Epithelial cell of prostate (primary cell): ENCODE results near the gene PSTK.

ENCODE experiments used
- DNase-seq: peaks from one replicate; pipeline ENCODE4 v3.0.0-alpha.2; 2011; ENCODE audit warnings: low read depth, low spot score
- H3K27ac ChIP-seq: fragments of 450-650 bp; 2 replicates; pipeline ENCODE4 v1.5.1; 2017; ENCODE audit warnings: mild to moderate bottlenecking

PSTK gene

DNA sequence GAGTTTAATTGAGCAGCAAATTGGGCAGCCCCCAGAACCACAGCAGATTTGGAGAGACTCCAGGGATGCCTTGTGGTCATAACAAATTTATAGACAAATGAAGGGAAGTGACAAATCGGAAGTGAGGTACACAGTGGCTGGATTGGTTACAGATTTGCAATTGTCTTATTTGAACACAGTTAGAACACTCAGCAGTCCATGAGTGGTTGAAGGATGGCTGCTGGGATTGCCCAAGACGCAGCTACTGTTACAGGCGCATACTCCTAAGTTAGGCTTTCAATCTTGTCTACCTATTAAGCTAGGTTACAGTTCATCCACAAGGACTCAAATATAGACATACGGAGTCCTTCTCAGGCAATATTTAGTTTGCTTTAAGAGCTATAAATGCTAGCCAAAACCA lies 36.0 kb downstream of the PSTK start:
- no peak for DNase-seq
- H3K27ac ChIP-seq = no peak overlapping the region

DNA sequence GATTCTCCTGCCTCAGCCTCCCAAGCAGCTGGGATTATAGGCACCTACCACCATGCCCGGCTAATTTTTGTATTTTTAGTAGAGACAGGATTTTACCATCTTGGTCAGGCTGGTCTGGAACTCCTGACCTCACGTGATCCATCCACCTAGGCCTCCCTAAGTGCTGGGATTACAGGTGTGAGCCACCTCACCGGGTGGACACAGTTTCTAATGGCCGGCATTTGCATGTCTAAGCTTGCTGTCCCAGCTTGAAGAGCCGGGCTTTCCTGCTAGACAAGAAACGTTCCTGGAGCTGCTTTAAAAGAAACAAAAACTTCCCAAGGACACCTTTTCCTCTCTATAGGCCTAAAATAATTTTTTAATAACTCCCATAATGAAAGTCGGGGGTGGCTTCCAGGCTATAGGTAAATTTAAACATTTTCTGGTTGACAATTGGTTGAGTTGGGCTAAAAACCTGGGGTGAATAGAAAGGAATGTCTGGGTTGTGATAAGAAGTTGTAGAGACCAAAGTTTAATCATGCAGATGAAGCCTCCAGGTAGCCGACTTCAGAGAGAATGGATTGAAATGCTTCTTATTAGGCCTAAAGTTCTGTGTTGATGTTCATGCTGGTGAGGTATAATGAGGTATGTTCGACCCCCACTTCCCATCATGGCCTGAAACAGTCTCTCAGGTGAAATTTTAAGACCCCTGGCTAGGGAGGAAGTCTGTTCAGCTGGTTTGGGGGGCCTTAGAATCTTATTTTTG lies 37.4 kb downstream of the PSTK start:
- DNase-seq = peak; percentile 12

GRCh38 chr10:123018531-123018930 lies 38.3 kb downstream of the PSTK start:
- DNase-seq = no peak
- H3K27ac ChIP-seq = no peak overlapping the region

More for the DNA sequence above, 37.4 kb downstream of the PSTK start:
- no peak overlapping the region for H3K27ac ChIP-seq

DNA sequence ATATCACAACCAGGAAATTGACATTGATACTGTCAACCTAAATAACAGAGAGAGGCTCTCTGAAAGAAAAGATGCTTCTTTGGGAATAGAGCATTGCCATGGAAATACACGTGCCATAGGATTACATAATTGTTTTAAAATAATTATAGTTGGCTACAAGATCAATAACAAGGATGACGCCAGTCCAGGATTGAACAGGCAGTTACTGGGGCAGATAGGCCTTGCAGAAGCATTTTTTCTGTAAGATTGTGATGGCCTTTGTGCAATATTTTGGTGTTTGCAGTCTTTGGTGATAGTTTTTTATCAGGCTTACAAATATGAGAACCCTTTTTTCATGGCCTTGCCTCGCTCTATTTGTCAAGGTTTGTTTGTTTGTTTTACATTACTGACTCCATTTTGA lies 39.1 kb downstream of the PSTK start:
- no peak overlapping the region for H3K27ac ChIP-seq
- no peak for DNase-seq

DNA sequence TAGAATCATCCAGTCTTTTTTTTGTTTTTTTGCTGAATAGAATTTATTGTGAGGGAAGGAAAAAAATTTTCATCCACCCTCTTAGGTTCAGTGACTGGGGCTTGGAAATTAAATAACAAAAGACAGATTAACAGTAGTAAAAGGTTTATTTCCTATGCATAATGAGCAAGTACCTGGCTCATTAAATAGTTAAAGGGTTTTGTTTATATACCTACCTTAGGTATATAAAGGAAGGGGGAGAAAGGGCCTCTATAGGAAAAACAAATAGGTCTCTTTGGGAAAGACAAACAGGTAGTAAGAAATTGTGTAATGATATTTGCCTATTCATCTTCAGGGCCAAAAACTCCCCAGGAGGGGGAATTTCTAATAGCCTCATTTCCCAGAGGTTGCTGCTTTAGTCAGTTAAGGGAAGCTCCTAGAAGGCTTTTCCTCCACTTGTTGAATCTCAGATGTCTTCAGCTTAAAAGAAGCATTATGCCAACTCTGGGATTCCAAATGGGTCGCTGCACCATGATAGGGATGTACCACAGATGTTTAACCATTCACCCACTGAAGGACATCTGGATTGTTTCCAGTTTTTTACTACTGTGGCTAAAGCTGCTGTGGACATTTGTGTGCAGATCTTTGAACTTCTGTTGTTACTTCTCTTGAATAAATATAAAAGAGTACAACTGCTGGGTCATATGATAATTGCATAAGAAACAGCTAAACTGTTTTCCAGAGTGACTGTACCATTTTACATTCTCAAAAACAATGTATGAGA lies 39.9 kb downstream of the PSTK start:
- no peak overlapping the region for H3K27ac ChIP-seq
- no peak for DNase-seq

GRCh38 chr10:123021517-123021916 lies 41.3 kb downstream of the PSTK start:
- no peak for DNase-seq
- no peak overlapping the region for H3K27ac ChIP-seq

DNA sequence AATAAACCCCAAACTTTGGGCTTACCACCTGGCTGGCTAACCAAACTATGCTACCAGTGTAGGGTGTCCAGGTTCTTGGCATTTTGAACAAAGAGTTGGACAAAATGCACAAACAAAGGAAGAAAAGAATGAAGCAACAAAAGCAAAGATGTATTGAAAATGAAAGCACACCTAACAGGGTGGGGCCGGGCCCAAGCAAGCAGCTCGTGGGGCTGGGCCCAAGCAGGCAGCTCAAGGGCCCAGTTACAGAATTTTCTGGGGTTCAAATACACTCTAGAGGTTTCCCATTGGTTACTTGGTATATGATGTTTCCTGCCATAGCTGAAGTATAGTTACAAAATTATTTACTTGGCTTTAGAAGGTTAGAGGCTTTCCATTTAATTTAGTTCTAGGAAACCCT lies 44.3 kb downstream of the PSTK start:
- DNase-seq = no peak
- no peak overlapping the region for H3K27ac ChIP-seq

- no peak for DNase-seq
- no peak overlapping the region for H3K27ac ChIP-seq
Observed at GRCh38 chr10:123026302-123026701, 46.1 kb downstream of the PSTK start.

GRCh38 chr10:123027861-123028260 lies 47.7 kb downstream of the PSTK start:
- H3K27ac ChIP-seq = no peak overlapping the region
- DNase-seq = no peak

- H3K27ac ChIP-seq = no peak overlapping the region
- DNase-seq = no peak
Observed at GRCh38 chr10:123031124-123031523, 50.9 kb downstream of the PSTK start.

GRCh38 chr10:123034332-123034731 lies 54.1 kb downstream of the PSTK start:
- no peak overlapping the region for H3K27ac ChIP-seq
- no peak for DNase-seq

DNA sequence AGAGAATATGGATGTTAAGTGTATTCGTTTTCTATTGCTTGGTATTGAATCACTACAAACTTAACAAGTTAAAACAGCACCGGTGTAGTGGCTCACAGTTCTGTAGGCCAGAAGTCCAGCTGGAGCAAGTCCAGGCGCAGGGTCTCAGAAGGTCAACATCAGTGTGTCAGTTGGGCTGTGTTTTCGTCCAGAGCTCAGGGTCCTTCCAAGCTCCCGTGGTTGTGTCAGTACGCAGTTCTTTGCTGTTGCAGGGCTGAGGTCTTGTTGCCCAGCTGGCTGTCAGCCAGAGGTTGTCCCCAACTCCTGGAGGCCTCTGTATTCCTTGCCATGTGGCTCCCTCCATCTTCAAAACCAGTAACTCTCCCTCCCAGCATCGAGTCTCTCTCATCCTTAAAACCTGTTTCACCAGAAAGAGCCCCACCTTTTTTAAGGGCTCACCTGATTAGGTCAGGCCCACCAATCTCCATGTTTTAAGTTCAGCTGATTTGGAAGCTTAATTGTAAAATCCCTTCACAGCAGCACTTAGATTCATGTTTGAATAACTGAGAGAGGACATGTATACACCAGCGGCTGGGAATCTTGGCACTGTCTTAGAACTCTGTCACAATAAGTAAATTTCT lies 55.4 kb downstream of the PSTK start:
- no peak overlapping the region for H3K27ac ChIP-seq
- no peak for DNase-seq

DNA sequence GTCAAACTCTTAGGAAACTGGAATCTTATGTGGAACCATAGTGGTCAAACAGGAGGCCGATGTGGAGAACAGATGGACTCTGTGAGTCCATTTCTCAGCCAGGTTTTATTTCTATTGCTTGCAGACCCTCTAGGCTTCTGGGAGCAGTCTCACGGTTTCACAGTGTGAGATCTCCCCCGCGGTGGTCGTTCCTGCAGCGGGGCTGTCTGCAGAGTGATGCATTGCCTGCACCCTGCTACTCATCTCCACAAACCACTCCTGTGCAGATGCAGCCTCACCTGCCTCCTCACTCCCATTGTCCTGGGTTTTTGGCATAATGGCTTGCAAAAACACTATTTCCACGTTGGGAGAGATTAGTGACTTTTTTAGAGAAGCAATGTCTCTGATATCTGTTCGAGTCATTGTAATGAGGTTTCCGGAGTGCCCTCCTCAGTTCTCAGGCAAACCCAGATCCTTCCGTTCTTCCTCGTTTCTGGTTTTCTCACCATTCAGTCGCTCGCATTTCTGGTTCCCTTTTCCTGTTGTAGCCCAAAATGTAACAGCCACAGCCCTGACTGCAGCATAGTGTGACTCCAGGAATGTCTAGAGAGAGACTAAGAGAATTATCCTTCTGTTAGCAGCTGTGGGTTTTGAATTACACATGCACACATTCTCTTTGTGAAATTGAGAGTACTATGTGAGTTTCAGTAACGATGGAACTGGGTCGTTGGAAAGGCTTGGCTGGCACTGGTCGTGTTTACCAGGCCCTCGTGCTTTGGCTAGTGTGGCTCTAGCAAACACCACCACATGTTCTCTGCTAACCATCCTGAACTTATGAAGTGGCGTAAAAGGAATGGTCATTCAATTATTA lies 58.8 kb downstream of the PSTK start:
- no peak for DNase-seq

GRCh38 chr10:123039632-123039930 lies 59.4 kb downstream of the PSTK start:
- H3K27ac ChIP-seq = no peak overlapping the region
- no peak for DNase-seq

More for the DNA sequence above, 58.8 kb downstream of the PSTK start:
- no peak overlapping the region for H3K27ac ChIP-seq
